Lung (tissue), 12 donors: ENCODE data around the gene XXYLT1. TPM values are rescaled to one million over a fixed set of nuclear protein-coding genes. Genes with fewer than 3 reads are reported as not detected.

Experiments
- ATAC-seq: fragments of 200-7000 bp; cut with Tn5 transposase; one replicate; pipeline ENCODE4 v1.9.1; 2020; ENCODE audit warnings: moderate number of reproducible peaks; ENCODE audit not compliant: insufficient read depth, low FRiP score
- DNase-seq, 3 donors: peaks; one replicate each; pipeline ENCODE4 v3.0.0-alpha.2; 2013 to 2017
- H3K27ac ChIP-seq, 2 donors: one replicate each; pipeline ENCODE4 v1.5.1; 2013; ENCODE audit warnings: mild to moderate bottlenecking in 2 of 2, moderate library complexity in 2 of 2, control low read depth in 1 of 2, inconsistent platforms in 1 of 2, low read depth in 1 of 2, low read length in 1 of 2
- H3K27me3 ChIP-seq, 3 donors: one replicate each; pipeline ENCODE4 v1.5.1; 2013; ENCODE audit warnings: low read length in 2 of 3; ENCODE audit not compliant: control insufficient read depth in 3 of 3, insufficient read depth in 3 of 3
- H3K36me3 ChIP-seq, 4 donors: one replicate each; pipeline ENCODE4 v1.5.1; 2013; ENCODE audit warnings: low read length in 4 of 4, mild to moderate bottlenecking in 1 of 4, moderate library complexity in 1 of 4; ENCODE audit not compliant: control insufficient read depth in 4 of 4, insufficient read depth in 4 of 4
- H3K4me1 ChIP-seq, 5 donors: one replicate each; pipeline ENCODE4 v1.5.1; 2013; ENCODE audit warnings: low read length in 5 of 5, mild to moderate bottlenecking in 2 of 5, moderate library complexity in 1 of 5; ENCODE audit not compliant: control insufficient read depth in 5 of 5, insufficient read depth in 5 of 5
- H3K4me3 ChIP-seq: one replicate; pipeline ENCODE4 v1.5.1; 2013; ENCODE audit warnings: mild to moderate bottlenecking, control low read depth, moderate library complexity
- H3K9ac ChIP-seq, 2 donors: one replicate each; pipeline ENCODE4 v1.5.1; 2013; ENCODE audit warnings: low read length in 2 of 2, control low read depth in 1 of 2; ENCODE audit not compliant: insufficient read depth in 1 of 2
- H3K9me3 ChIP-seq, 4 donors: one replicate each; pipeline ENCODE4 v1.5.1; 2013; ENCODE audit warnings: low read length in 3 of 4, mild to moderate bottlenecking in 1 of 4, moderate library complexity in 1 of 4; ENCODE audit not compliant: control insufficient read depth in 4 of 4, insufficient read depth in 3 of 4
- WGBS, 2 donors: extraction: QIAGEN DNeasy Blood & Tissue Kit; methylation state at CpG; one replicate each; pipeline ENCODE4 v1.1.7; 2013; 5-methylcytosine and 5-hydroxymethylcytosine counted together
- polyA plus RNA-seq, 2 donors: library from polyadenylated mRNA; stranded (reverse); fragments of 200-250 nt; gene quantifications; one replicate each; pipeline ENCODE4 v1.2.1, GENCODE V29; 2013
- total RNA-seq, 2 donors: library from RNA; depleted of rRNA in 1 of 2; stranded (reverse); fragments of >200 nt in 1 of 2; gene quantifications; one replicate each; pipeline ENCODE4 v1.2.1, GENCODE V29; 2014 to 2021
- TF ChIP-seq, protein P1 (sequence below): IDR thresholded peaks from 2 replicates; pipeline ENCODE4 v1.5.1; 2012; ENCODE audit warnings: mild to moderate bottlenecking; ENCODE audit errors: control extremely low read depth, extremely low read depth
- donor health status: control.
- donor health status: control.
- donor health status: Bipolar disorder and iron deficiency.
- donor health status: healthy.
- donor health status: DM: yes; HTN: yes; CAD: no.

Gene XXYLT1
- total and polyA plus RNA-seq, 4 donors, result 4.7 to 15.4 (median 11.4) TPM

DNA sequence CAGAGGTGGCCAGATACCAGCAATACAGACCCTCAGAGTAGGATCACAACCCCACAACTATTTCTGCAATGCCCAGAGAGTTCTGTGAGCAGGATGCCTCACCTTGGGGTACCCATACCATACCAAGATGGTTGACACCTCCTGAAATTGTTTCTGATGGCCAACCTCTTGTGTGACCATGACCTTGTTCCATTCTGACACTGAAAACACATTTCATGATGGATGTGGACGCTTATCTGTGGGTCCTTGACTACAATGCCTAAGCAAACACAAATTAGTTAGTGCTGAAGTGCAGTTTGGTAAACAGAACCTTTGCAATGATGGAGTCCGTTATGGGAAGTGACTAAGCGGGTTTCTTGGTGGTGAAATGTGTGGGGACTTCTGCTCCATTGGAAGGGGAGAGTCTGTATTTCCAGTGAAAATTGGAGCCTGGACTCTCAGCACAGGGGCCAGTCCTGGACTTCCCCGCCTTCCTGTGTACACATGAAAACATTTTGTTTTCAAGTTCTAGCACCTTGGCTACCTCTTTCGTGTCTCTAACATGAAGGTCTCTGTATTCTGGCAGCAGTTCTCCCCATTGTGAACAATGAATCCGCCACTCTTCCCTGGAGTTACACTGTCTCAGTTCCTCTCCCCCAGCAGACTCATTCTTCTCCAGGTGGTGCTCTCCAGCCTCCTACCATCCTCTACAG lies 106.2 kb downstream of the XXYLT1 start:
- no peak overlapping the region for H3K27ac ChIP-seq
- H3K9ac ChIP-seq, result no peak overlapping the region
- no peaks in the 10 kb centered on the region for H3K36me3 ChIP-seq
- no peak overlapping the region for H3K4me3 ChIP-seq
- H3K9me3 ChIP-seq, result no peaks in the 10 kb centered on the region
- WGBS, 2 donors, result 35 to 59% methylated on average over 6 of the region's 6 CpGs
- peaks cover 2 to 28% (median 12%) of the 10 kb centered on the region in 5 donors for H3K4me1 ChIP-seq
- H3K27me3 ChIP-seq, result no peaks in the 10 kb centered on the region
- TF ChIP-seq, protein P1, sequence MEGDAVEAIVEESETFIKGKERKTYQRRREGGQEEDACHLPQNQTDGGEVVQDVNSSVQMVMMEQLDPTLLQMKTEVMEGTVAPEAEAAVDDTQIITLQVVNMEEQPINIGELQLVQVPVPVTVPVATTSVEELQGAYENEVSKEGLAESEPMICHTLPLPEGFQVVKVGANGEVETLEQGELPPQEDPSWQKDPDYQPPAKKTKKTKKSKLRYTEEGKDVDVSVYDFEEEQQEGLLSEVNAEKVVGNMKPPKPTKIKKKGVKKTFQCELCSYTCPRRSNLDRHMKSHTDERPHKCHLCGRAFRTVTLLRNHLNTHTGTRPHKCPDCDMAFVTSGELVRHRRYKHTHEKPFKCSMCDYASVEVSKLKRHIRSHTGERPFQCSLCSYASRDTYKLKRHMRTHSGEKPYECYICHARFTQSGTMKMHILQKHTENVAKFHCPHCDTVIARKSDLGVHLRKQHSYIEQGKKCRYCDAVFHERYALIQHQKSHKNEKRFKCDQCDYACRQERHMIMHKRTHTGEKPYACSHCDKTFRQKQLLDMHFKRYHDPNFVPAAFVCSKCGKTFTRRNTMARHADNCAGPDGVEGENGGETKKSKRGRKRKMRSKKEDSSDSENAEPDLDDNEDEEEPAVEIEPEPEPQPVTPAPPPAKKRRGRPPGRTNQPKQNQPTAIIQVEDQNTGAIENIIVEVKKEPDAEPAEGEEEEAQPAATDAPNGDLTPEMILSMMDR, result no peak
- DNase-seq (no peak), ATAC-seq (no peak)

DNA sequence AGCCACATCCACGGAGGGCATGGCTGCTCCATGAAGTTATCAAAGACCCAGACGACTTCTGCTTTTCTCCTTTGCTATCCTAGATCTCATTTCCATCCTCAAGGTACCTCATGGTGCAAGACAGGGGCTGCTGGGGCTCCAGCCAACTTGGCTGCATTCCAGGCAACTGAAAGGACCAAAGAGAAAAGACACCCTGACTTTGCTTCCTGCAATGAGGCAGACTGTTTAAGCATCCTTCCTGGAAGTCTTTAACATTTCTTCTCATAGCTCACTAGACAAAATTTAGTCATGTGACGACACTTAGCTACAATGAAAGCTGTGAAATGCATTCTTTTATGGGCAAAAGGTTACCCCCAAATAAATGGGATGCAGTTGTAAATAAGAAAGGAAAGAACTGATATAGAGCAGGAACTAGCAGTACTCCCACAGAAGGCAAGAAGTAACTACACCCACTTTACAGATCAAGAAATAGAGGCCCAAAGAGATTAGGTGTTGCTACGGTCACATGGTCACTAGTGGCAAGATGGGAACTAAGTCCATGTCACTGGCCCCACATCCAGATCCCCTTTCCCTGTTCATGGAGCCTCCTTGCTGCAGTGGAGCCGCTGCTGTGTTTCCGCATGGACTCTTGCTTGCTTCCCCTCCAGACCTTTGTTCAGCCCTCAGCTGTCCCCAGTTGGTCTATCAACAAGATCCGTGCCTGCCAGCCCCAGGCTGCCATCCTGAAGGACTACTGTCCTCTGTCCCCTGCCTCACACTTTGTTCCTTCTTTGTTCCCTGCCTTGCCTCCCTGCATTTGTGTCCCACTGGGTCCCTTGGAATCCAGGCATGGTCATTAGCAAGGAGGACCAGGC lies 107.0 kb downstream of the XXYLT1 start:
- no peak overlapping the region for H3K27ac ChIP-seq
- H3K9me3 ChIP-seq, result no peaks in the 10 kb centered on the region
- H3K27me3 ChIP-seq, result no peaks in the 10 kb centered on the region
- peaks cover 2 to 34% (median 14%) of the 10 kb centered on the region in 5 donors for H3K4me1 ChIP-seq
- ATAC-seq (no peak), DNase-seq (no peak)
- no peak overlapping the region for H3K9ac ChIP-seq
- H3K36me3 ChIP-seq, result no peaks in the 10 kb centered on the region
- TF ChIP-seq, protein P1, result no peak
- 78 to 89% methylated on average over 7 of the region's 7 CpGs for WGBS, 2 donors
- no peak overlapping the region for H3K4me3 ChIP-seq

GRCh38 chr3:195162816-195163215 lies 108.1 kb downstream of the XXYLT1 start:
- peaks cover 2 to 34% (median 14%) of the 10 kb centered on the region in 5 donors for H3K4me1 ChIP-seq
- TF ChIP-seq, protein P1, result no peak
- H3K9me3 ChIP-seq, result no peaks in the 10 kb centered on the region
- DNase-seq, result no peak
- no peak for ATAC-seq
- no peaks in the 10 kb centered on the region for H3K36me3 ChIP-seq
- WGBS, 2 donors, result 64 to 84% methylated on average over 5 of the region's 5 CpGs
- H3K4me3 ChIP-seq, result no peak overlapping the region
- H3K27ac ChIP-seq, result no peak overlapping the region
- no peaks in the 10 kb centered on the region for H3K27me3 ChIP-seq
- H3K9ac ChIP-seq, result no peak overlapping the region
